ENCODE data around the gene GPI.

GPI gene

DNA sequence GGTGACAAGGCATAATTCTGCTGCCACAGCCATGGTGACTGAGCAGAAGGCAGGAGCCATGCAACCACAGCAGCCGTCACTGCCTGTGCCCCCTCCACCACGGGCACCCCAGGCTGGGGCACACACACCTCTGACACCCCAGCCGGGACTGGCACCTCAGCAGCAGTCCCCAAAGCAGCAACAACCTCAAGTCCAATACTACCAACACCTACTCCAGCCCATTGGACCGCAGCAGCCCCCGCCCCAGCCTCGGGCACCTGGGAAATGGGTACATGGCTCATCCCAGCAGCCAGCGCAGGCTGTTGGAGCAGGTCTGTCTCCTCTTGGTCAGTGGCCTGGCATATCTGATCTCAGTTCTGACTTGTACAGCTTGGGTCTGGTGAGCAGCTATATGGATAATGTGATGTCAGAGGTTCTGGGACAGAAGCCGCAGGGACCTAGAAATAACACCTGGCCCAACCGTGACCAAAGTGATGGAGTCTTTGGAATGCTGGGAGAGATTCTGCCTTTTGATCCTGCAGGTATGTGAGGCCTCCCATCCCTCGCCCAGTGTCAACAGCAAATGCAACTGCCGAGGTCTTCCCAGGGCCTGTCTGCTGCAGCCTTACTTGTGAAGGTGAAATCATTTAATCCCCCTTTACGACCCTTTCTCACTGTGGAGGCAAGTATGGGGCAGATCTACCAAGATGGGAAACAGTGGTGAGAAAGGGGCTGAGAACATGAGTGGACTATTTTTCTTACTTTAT, 22.9 kb upstream of the GPI start:
- no peak for DNase-seq (ENCODE audit: low read depth)

GRCh38 chr19:34343751-34344150, 21.2 kb upstream of the GPI start:
- no peak for DNase-seq (ENCODE audit: low read depth)

DNA sequence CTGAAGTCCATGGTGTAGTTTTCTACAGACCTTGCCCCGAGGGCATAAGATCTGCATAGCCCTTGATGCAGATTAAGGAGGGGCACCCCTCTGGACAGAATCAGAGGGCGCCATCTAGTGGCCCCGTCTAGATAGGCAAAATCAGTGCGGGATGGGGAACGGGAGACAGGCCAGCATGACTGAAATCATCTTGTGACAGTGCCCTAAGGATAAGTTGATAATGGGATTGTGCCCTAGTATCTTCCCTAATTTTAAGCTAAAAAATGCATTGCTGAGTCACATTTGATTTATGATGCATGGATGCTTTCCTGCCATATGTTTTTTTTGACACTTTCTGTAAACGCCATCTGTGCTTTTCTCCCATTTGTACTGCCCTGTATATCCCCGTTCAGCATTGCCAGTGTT, 19.0 kb upstream of the GPI start:
- peak; percentile 56 for DNase-seq (ENCODE audit: low read depth)

DNA sequence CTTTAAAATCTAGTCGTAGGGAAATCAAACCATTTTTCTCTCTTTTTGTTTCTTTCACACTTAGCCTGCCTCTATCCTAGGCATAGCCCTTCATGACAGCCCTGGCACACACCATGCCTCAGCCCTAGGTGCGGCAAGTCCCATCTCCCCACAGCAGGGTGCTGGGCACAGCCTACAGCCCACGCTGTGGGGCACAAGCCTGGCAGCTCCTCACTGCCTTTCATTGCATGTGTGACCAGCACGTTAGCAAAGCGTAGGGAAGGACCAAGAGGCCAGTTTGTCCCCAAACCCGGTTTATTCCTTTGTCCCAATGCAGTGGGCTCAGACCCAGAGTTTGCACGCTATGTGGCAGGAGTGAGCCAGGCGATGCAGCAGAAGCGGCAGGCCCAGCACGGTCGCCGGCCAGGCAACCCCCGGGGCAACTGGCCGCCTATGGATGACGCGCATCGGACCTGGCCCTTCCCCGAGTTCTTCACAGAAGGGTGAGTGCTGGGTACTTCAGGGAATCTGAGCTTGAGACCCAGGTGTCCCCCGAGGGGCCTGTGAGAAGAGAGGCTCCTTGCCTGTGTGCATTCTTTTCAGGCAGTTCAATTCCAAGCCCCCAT, 17.3 kb upstream of the GPI start:
- DNase-seq (ENCODE audit: low read depth) = no peak

- no peak for DNase-seq (ENCODE audit: low read depth)
Measured at GRCh38 chr19:34348899-34349487, 16.0 kb upstream of the GPI start.

- no peak for DNase-seq (ENCODE audit: low read depth)
Measured at GRCh38 chr19:34350161-34350561, 14.8 kb upstream of the GPI start.

DNA sequence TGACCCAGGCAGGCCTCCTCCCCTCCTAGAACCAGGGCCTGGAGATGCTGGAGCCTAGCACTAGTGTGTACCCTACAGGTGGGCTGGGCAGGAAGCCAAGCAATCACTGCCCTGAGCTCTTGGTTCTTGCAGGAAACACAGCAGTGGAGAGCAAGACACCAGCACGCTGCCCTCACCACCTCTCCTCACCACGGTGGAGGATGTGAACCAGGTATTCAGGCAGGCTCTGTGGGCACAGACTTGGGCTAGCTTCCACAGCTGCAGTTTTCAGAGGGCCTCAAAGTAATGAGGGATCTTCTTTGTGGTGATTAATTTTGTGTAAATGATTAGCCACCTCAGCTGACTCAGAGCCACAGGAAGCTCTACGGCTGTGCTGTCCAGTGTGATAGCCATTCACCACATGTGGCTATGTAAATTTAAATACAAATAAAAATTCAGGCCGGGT, 13.6 kb upstream of the GPI start:
- no peak for DNase-seq (ENCODE audit: low read depth)

DNA sequence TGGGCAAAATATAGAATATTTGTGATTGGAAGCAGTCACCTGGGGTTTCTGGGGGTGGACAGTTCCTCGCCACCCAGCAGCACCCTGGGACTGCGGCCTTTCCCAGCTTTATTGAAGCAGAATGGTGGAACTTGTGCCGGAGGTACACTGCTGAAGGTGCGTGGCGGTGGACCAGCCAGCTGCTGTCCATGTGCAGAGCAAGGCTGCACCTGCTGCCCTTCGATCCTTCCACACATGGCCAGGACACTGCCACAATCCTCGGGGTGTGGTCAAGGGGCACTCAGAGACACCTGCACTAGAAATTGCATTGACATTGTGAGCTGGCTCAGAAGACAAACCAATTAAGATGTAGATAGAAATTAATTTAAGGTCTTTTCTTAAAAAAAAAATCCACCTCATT, 11.4 kb upstream of the GPI start:
- DNase-seq (ENCODE audit: low read depth) = no peak

DNA sequence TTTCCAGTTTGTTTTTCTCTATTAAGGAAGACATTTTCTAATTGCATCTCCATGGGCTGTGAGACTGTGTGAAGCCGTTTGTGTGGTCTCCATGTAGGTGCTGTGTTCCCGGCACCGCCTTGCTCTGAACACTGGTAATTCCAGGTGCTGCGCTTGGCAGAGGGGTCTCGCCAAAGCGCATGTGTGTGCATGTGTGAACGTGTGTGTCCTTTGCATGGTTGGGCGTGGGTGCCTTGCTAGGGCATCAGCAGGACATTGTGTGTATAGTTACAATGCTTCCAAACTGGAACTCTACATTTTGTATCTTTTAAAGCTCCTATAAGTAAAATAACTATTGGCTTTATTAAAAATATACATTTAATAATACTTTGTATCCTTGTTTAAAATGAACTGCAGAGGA, 9.8 kb upstream of the GPI start:
- no peak for DNase-seq (ENCODE audit: low read depth)

- DNase-seq (ENCODE audit: low read depth) = no peak
Measured at GRCh38 chr19:34356875-34357274, 8.1 kb upstream of the GPI start.

DNA sequence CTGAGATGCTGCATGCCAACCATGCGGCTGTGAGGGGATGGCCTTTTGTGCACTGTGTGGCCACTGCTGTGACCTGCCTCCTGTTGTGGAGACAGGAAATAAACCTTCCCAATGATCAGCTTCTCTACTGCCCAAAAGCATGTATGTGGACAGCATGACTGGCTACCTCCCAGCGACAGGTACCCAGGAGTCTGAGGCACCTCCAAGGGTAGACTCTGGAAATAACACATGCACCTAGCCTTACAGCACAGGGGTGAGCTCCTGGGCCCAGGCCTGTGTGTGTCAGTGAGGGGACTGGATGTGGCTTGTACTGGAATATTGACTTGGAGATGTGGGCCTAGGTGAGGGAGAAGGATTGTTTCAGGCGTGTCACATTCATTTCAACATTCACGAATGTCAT, 7.6 kb upstream of the GPI start:
- DNase-seq (ENCODE audit: low read depth) = no peak

DNA sequence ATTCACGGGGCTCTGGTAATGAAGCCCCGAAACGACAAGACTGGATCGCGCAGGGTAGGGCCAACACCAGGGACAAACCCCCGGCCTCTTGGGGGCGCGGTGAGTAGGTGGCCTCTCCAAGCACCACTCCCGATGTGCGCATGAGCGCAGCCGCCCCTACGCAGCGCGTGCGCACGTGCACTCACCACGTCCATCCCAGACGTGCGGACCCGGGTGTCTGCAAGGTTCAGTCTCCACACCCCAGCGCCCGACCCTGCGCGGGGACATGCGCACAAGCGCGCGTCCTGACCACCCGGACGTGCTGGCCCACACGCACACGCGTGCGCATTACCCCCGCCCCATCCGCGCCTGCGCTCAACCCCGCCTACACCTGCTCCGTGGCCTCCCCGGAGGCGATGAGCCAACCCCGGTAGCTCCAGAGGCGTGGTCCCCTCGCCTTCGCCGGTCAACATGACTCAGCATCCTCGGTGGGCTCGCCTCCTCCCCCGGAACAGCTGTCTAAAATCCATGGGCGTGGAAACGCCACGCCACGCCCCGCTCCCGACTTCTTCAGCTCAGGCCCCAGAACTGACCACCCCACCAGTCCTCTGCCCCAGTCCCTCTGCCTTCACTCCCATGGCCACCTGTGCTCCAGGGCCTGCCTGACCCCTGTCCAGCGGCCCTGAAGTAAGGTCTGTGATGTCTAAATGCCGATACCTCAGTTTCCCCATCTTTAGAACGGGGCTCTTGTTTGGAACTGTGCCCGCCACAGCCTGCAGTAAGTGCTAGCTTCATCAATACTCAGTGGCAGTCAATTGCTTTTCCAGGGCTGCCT, 5.6 kb upstream of the GPI start:
- peak; percentile 91 for DNase-seq (ENCODE audit: low read depth)

- no peak for DNase-seq (ENCODE audit: low read depth)
Measured at GRCh38 chr19:34359954-34360315, 5.1 kb upstream of the GPI start.

DNA sequence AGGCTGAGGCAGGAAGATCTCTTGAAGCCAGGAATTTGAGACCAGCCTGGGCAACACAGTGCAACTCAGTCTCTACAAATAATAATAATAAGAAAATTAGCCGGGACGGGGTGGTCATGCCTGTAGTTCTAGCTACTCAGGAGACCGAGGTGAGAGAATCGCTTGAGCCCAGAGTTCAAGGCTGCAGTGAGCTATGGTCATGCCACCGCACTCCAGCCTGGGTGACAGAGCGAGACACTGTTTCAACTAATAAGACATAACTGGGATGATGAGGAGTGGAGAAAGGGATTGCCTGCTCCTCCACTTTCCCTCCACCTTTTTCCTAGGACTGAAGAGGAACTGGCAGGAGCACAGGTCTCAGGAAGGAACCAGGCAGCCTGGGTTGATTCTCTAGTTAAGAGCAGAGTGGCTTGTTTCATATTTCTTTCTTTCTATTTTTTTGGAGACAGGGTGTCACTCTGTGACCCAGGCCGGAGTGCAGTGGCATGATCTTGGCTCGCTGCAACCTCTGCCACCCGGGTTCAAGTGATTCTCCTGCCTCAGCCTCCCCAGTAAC, 4.6 kb upstream of the GPI start:
- no peak for DNase-seq (ENCODE audit: low read depth)

DNA sequence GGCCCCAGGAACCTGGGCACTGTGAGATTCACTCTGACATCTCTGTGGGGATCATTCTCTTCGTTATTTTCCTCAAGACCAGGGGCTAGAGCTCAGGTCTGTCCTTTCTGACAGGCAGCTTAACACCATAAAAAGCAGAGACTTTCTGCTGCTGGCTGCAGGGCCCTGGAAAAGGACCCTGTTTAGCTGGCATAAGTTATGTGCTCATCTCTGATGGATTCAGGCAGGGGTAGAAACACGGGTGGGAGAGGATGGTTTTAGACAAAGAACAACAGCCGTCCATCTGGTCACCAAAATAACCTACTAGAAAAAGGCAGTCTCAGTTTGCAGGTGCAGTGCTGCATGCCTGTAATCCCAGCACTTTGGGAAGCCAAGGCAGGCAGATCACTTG, 2.3 kb upstream of the GPI start:
- DNase-seq (ENCODE audit: low read depth) = no peak

- DNase-seq (ENCODE audit: low read depth) = no peak
Measured at GRCh38 chr19:34363094-34363493, 1.9 kb upstream of the GPI start.

DNA sequence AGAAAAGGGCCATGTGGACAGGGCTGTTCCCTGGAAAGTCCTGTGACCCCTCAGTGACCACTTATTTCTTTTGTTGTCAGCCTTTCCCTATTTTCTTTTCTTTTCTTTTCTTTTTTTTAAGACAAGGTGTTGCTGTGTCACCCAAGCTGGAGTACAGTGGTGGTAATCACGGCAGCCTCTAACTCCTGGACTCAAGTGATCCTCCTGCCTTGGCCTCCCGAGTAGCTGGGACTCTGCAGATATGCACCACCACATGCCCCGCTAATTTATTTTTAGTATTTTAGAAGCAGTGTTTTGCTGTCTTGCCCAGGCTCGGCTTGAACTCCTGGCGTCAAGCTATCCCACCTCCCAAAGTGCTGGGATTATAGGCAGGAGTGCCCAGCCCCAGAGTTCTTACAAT, 1.1 kb upstream of the GPI start:
- no peak for DNase-seq (ENCODE audit: low read depth)

GRCh38 chr19:34364462-34364829, 550 bp upstream of the GPI start:
- DNase-seq (ENCODE audit: low read depth) = no peak

GRCh38 chr19:34365463-34366401, 736 bp downstream of the GPI start:
- DNase-seq (ENCODE audit: low read depth) = no peak

- no peak for DNase-seq (ENCODE audit: low read depth)
Measured at GRCh38 chr19:34366738-34367623, 2.0 kb downstream of the GPI start.

DNA sequence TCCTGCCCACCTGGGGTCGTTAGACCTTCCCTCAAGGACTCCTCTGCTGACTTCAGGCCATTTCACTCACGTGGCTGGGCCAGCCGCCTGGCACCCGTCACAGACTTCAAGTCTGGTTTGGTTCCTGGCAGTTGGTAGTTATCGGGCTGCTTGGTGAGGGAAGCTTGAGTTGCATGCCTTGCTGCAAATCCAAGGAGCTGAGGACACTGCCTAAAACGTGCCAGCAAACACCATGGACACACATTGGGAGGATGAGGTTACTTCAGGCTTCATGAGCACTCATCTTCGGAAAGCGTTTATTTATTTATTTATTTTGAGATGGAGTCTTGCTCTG, 2.6 kb downstream of the GPI start:
- no peak for DNase-seq (ENCODE audit: low read depth)
